Astrocyte of the hippocampus (primary cell): ENCODE measurements around the gene ZSCAN20.
"Not testable (repeated sequence)": the region's sequence is repeated elsewhere in the genome, so short reads cannot be mapped to it uniquely, and the experiment has no call there.

ENCODE experiments used
- DNase-seq: peaks from one replicate; pipeline ENCODE4 v3.0.0; 2011; ENCODE audit warnings: low read depth, low spot score

ZSCAN20 gene

DNA sequence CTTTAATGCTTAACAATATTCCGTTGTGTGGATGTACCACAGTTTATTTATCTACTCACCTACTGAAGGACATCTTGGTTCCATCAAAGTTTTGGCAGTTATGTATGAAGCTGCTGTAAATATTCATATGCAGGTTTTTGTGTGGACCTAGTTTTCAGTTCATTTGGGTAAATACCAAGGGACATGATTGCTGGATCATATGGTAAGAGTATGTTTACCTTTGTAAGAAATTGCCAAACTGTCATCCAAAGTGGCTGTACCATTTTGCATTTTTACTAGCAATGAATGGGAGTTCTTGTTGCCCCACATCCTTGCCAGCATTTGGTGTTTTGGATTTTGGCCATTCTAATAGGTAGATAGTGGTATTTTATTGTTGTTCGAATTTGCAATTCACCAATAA, 10.0 kb downstream of the ZSCAN20 start:
- no peak for DNase-seq

DNA sequence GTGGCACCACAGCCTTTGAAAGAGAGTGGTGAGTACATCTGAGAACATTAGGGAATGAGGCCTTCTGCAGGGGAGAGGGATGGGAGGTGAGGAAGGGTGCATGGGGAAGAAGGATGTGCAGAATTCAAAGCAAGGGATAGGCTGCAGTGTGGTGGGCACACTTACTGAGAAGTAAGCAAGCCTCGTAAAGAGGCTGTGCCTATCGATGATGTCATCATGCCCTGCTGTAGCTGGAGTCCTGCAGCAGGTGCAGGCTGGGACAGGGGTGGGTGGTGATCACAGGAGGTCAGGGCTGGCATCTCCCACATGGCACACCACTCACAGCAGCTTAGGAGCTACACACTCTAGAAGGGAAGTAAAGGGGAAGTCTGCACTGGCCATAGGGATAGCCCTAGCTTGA, 16.2 kb downstream of the ZSCAN20 start:
- no peak for DNase-seq

DNA sequence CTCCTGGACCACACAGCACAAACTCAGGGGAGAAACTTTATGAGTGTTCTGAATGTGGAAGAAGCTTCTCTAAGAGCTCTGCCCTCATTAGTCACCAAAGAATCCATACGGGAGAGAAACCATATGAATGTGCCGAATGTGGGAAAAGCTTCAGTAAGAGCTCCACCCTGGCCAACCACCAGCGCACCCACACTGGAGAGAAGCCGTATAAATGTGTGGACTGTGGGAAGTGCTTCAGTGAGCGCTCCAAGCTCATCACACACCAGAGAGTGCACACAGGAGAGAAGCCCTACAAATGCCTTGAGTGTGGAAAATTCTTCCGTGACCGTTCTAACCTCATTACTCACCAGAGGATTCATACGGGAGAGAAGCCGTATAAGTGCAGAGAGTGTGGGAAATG, 22.5 kb downstream of the ZSCAN20 start:
- no peak for DNase-seq

DNA sequence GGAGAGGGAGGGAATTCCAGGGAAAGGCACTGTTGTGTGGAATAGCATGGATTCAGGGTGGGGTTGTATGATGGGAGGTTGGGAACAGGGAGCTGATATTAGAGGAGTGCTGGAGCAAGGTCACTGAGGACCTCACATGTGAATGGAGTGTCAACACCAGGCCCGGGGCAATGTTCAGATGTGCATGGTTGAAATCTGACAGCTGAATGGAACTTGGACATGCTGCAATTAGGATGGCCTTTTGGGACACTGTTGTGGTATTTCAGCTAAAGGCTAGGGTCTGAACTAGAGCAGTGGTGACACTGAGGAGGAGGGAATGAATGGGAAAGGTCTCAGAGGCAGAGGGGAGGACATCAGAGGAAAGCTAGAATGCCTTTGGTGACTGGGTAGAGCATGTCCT, 25.0 kb downstream of the ZSCAN20 start:
- no peak for DNase-seq

DNA sequence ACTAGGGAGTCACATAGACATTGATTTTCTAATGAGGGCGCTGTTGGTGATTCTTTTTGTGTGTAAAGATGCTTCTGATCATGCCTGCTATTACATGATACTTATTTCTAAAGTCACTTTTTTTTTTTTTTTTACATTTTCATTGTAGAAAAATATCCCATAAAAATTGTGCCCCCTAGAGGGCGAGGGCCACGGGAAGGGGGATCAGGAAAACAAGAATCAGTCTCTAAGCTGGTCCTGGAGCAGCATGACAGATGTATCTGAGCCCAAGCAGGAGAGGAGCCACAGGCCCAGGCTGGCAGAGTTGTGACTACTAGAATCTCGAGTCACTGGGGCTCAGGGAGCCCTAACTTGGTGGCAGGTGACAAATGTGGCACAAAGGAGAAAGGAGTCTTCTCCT, 28.1 kb downstream of the ZSCAN20 start:
- no peak for DNase-seq

DNA sequence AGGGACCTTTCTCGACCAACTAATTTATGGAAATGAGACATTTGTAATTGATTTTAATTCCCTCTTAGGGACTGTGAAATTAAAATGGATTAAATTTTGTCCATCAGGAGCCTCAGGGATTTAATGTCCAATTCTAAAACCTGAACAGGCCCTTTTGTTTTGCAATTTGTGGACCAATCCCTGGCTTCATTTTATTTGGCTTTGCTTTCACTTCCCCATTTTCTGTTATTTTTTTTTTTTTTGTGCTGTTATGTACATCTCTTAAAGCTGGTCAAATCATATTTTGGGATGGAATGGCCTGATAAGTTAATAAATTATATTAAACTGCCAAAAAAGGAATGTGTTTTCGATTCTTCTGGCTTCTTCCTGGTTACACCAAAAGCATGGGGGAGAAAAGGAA, 28.9 kb downstream of the ZSCAN20 start:
- DNase-seq: no peak

DNA sequence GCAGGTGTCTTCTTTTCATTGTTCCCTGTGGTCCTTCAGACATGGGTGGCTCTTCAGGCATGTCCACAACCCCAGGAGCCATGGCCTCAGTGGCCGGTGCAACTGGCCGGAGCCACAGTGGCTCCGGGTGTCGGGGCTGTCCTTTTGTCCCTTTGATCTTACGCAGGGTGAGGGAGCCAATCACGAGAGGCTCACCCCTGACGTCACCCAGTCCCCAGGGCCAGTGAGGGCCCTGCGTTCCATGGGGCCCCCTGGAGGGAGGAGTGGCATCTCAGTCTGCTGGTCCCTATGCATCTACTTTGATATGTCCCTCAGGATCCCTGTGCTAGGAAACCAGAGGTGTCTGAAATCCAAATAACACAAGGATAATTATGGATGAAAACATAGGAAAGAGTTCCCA, 29.3 kb downstream of the ZSCAN20 start:
- DNase-seq: no peak

DNA sequence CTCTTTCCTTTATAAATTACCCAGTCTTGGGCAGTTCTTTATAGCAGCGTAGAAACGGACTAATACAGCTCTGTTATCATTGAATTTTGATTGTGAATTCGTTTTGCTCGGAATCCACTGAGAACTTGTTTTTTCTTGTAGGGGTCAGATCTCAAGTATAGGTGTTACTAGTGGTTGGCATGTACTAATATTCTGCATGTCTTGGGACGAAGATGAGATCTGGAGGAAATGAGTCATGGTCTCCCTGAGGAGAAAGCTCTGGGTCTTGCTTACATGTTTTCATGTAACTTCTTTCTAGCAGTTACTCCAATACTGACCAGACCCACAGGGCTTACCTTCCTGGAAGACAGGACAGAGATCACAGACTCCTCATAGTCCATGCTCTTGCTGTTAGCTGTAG, 30.3 kb downstream of the ZSCAN20 start:
- no peak for DNase-seq

DNA sequence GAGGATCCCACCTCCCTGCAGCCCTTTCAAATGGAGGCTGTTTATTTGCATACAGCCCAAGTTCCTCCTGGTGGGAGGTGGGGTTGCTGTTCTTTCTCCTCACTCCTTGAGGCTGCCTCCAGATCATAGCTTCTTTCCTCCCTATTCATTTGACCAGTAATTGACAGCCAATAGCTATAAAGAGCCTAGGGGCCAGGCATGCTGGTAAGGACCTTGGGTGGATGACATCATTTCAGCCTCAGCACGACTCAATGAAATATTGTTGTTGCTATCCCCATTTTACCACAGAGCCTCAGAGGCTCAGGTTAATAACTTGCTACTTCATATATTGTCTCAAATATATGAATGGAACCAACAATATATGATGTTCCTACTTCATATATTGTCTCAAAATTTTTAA, 31.1 kb downstream of the ZSCAN20 start:
- DNase-seq: no peak

DNA sequence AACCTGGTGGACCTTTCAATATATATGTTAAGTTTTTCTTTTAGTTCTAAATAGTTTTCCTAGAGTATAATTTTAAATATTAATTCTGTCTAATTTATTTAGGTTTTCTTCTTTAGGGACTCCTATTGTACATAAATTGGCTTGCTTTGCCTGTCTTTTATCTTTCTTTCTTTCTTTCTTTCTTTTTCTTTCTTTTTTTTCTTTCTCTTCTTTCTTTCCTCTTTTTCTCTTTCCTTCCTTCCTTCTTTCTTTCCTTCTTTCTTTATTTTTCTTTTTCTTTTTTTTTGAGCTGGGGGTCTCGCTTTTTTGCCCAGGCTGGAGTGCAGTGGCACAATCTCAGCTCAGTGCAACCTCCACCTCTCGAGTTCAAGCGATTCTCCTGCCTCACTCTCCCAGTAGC, 35.2 kb downstream of the ZSCAN20 start:
- DNase-seq: no peak

DNA sequence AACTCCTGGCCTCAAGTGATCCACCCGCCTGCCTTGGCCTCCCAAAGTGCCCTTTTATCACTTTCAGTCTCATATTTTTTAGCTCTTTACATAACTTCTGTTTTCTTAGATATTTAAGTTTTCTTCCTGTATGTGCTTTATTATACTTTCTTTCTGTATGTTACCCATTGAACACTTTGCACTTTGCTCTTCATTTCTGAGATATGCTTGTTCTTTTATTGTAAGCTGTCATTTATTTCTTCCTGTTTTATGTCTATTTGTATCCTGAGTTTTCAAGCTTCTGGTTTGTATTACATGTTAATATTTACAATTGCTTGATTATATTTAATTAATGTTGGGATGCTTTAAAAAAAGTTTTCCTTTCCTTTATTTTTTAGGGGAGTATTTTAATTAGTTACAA, 35.7 kb downstream of the ZSCAN20 start:
- DNase-seq: no peak

DNA sequence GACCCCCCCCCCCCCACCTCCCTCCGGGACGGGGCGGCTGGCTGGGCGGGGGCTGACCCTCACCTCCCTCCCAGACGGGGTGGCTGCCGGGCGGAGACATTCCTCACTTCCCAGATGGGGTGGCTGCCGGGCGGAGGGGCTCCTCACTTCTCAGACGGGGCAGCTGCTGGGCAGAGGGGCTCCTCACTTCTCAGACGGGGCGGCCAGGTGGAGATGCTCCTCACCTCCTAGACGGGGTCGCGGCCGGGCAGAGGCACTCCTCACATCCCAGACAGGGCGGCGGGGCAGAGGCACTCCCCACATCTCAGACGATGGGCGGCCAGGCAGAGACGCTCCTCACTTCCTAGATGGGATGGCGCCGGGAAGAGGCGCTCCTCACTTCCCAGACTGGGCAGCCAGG, 36.8 kb downstream of the ZSCAN20 start:
- DNase-seq: not testable (repeated sequence)

DNA sequence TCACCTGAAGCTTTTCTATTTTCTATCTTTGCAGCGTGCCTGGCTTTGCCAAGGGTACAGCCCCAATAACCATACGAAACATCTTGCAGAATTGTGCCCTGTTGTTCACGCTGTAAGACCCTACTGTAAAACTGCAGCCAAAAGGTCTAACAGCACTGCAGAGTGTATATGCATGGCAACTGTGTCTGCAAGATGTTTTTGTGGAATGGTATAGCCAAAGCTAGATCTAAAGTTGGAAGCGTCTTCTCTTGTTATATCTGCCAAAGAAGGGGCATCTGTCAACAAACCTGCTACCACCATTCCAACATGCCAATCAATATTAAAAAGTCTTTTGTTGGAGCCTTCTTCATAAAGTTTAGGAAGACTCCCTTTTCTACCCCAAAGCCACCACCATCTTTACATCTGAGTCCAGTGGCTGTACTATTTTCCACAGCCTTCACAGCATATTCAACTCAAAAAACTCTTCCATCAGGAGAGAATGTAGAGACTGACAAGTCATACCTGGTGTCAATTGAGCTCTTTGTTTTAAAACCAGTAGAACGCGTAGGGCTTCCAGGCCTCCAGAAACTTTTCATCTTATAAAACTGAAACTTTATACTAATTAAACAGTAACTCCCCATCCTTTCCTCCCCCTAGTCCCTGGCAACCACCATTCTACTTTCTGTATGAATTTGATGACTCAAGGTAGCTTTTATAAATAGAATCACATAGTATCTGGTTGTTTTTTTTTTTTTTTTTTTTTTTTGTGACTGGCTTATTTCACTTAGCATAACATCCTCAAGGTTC, 40.0 kb downstream of the ZSCAN20 start:
- no peak for DNase-seq

DNA sequence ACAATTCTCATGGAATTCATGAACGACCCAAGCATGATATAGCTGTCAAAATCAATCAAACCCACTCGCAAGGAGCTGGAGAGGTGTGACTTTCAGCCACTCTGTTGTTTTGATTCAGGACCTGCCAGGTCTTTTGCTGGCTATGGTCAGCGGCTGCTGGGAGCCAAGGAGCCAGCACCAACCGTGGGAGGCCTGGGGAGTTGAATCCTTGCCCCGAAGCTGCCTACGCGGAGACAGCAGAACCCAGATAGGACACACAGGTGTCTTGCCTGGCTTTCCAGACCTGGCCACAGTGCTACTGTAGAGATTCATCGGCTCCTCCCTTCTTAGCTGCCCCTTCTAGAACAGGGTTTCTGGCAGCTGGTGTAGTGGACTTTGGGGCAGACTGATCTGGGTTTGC, 42.7 kb downstream of the ZSCAN20 start:
- DNase-seq: no peak

DNA sequence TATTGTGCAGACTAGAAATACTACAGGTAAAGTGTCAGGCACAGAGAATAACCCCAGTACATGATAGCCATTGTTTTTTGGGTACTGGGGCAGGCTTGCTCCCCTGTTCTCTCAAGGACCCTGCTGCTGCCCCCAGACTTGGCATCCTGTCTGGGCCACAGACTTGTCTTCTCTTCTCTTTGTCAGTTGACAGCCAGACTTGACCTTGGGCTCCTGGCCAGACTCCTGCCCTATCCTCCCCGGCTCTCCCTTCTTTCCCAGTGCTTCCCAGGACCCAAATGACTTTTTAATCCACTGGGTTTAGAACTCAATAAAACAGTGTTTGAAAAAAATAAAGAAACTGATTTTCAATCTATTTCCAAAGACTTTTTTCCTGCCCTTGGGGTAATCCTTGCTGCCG, 43.2 kb downstream of the ZSCAN20 start:
- DNase-seq: no peak

DNA sequence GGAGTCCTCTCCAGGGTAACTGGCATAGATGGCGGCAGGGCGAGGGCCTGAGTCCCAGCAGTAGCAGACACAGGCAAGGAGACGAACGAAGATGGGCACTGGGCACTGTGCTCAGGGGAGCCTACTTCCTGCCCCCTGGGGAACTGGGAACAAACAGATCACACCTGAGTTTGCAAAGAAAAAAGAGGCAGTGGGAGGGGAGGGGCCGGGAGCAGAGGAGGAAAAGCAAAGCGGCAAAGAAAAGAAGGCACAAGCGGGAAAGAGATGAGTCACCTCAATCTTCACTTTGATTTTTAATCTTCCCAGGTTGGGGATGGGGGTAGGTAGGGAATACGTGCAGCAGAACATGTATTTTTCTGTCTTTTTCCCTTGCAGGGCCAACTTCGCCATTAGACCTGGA, 44.0 kb downstream of the ZSCAN20 start:
- DNase-seq: no peak

DNA sequence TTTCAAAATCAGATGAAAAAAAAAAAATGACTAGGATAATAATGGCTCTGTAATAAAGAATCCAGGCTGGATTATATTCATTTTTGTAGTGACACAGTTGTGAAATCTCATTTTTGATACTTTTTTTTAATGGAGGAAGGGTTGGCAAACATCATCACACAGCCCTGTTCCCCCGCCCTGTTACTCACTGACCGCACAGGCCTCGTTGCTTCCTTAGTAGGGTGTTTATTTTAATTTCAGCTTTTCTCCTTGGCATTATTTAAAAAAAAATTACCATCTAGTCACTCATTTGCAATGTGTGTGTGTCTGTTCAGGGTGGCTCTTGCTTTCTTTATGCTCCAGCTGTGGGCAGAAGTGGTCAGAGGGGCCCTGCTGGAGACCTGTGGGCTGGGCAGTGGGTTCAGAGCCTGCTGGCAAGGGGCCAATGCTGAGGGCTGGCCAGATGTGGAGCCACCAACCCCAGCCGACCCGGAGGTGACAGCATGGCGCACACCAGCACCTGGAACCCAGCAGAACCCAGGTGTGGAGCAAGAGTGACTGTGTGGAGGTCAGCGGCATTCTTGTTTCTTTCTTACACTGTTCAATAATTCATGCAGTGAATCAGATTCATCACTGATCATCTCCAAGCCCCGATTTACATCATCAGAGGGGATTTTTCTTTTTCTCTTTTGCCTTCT, 44.6 kb downstream of the ZSCAN20 start:
- DNase-seq: no peak

DNA sequence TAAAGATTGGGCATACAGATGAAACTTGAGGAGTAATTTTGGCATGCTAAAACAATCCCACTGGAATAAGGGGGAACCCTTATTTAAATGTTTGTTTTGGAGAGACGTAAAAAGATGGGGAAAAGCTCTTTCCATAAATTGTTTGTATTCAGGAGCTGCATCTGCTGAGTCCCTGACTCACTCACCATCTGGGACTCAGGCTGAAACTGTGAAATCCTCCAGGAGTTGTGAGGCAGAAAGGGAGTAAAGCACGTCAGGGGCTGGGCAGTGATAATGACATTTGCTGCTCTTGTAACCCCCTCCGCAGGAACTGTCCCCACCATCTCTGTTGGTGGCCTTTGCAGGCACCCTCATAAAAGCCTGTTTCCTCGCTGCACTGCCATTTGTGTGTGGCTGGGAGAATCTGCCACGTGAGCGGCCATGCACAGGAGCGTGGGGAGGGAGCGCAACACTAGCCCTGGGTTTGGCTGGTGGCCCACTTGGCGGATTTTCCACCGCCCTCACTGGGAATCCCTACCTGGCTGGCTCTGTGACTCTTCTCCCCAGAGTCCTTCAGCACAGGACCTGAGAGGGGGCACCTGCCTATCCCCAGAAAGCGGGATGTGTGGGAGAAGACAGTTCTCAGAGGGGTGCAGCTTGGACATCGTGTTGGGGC, 45.3 kb downstream of the ZSCAN20 start:
- DNase-seq: no peak

DNA sequence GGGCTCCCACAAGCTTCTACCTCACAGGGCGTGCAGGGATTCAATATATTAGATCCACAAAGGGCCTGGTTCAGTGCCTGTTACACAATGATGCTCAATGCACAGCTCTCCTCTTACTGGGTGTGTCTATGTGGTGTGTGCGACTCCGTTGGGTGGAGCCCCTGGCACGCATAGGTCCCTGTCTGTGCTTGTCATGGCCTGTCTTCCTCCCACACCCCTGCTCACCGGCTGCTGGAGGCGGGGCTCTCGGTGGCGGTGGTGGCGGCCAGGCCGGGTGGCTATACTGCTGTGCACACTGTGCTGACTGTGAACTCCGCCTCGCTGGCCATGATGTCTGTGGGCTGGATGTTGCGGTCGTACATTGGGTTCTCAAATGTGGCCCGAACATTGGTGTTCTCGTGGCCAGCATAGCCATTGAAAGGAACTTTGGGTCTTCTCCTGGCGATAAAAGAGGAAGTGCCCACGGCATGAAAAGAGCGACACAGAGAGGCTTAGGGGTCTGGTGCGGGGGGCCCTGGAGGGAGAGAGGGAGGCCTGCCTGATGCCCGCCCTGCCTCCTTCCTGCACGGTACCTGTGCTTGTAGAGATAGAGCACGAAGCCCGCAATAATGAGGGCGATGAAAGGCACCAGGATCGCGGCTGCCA, 46.9 kb downstream of the ZSCAN20 start:
- no peak for DNase-seq

DNA sequence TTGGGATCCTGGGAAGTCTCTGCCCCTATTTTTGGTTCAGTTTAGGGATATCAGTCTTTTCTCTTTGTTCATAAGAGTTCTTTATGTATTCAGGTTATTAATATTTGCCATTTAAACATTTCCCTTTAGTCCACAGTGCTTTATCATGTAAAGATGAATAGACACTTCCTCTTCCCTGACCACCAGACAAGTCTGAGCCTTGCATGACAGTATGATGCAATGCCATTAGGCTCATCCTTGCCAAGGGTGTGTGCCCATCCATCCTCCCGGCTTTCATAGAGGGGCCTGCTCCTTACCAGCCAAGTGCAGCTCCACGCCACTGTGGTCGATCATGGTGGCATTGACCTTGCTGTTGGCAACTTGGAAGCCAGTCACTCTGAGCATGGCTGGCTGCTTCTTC, 52.1 kb downstream of the ZSCAN20 start:
- DNase-seq: no peak

DNA sequence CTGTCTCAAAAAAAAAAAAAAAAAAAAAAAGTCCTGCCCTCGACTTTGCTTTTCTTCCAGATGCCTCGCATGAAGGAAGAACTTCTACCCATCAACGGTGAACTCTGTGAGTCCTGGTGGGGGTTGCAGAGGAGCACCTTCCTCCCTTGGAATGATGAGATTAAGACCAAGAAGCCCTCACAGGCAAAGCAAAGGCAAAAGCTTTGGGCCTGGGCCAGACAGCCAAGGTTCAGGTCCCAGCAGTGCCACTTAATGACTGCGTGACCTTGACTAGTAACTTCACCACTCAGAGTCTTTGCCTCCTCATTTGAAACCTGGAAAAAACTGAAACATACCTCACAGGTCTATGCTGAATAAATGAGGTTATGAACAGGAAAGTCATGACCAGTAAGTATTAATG, 55.5 kb downstream of the ZSCAN20 start:
- DNase-seq: no peak

DNA sequence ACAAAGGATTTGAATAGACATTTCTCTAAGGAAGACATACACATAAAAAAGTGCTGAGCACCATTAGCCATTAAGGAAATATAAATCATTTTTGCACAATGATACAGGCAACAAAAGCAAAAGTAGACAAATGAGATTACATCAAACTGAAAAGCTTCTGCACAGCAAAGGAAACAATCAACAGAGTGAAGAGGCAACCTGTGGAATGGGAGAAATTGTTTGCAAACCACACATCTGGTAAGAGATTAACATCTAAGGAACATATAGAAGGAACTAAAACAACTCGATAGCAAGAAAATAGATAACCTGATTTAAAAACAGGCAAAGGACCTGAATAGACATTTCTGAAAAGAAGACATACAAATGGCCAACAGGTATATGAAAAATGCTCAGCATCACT, 57.5 kb downstream of the ZSCAN20 start:
- no peak for DNase-seq

DNA sequence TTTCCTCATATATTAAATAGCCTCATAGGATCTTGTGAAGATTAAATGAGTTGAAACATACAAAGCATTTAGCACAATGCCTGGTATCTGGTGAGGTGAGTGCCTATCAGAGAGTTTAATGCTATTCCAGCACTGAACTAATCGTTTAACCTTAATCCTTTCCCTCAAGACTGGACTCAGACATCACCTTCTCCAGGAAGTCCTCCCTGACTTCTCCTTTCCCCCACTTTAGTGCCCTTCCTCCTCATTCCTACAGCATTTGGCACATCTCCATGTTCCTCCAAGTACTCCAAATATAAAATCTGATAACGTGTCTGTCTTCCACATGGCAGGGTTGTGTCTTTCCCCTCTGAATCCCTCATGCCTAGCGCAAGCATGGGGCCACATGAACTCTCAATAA, 59.8 kb downstream of the ZSCAN20 start:
- no peak for DNase-seq
